Trophoblast cell (in vitro differentiated cells and primary cell): ENCODE measurements around the gene FMOD.
"Not testable (repeated sequence)": the region's sequence is repeated elsewhere in the genome, so short reads cannot be mapped to it uniquely, and the experiment has no call there.

Experiments used
- DNase-seq, 2 donors: peaks; one replicate each; pipeline ENCODE4 v3.0.0-alpha.2; 2016
- H2AFZ ChIP-seq: 2 replicates; pipeline ENCODE4 v1.6.1; 2013; ENCODE audit warnings: low read length, moderate library complexity, mild to moderate bottlenecking; ENCODE audit not compliant: insufficient read depth, poor library complexity
- H2AK5ac ChIP-seq: 2 replicates; pipeline ENCODE4 v1.6.1; 2013; ENCODE audit warnings: mild to moderate bottlenecking, low read length
- H2BK120ac ChIP-seq: 2 replicates; pipeline ENCODE4 v1.6.1; 2013; ENCODE audit warnings: low read length, mild to moderate bottlenecking, moderate library complexity; ENCODE audit not compliant: insufficient read depth, poor library complexity
- H2BK12ac ChIP-seq: 2 replicates; pipeline ENCODE4 v1.6.1; 2013; ENCODE audit warnings: mild to moderate bottlenecking, low read length, moderate library complexity
- H2BK5ac ChIP-seq: 2 replicates; pipeline ENCODE4 v1.6.1; 2013; ENCODE audit warnings: low read length, low read depth, moderate library complexity, mild to moderate bottlenecking; ENCODE audit not compliant: poor library complexity
- H3K14ac ChIP-seq: 2 replicates; pipeline ENCODE4 v1.6.1; 2013; ENCODE audit warnings: mild to moderate bottlenecking, low read length
- H3K18ac ChIP-seq: 2 replicates; pipeline ENCODE4 v1.6.1; 2013; ENCODE audit warnings: mild to moderate bottlenecking, low read length
- H3K23ac ChIP-seq: 2 replicates; pipeline ENCODE4 v1.6.1; 2013; ENCODE audit warnings: low read length
- H3K27ac ChIP-seq: 2 replicates; pipeline ENCODE4 v1.5.1; 2013; ENCODE audit warnings: low read depth, mild to moderate bottlenecking, inconsistent platforms, low read length, moderate library complexity
- H3K27me3 ChIP-seq: 2 replicates; pipeline ENCODE4 v1.6.1; 2013; ENCODE audit warnings: inconsistent platforms, mild to moderate bottlenecking, low read length, moderate library complexity; ENCODE audit not compliant: insufficient read depth
- H3K36me3 ChIP-seq, 2 experiments: 1 replicate in 1 of 2; 2 replicates in 1 of 2; pipeline ENCODE4 v1.6.1; 2013; ENCODE audit warnings: low read length in 2 of 2, mild to moderate bottlenecking in 2 of 2, moderate library complexity in 1 of 2; ENCODE audit not compliant: insufficient read depth in 2 of 2, control insufficient read depth in 1 of 2
- H3K4ac ChIP-seq: 2 replicates; pipeline ENCODE4 v1.6.1; 2013; ENCODE audit warnings: low read depth, mild to moderate bottlenecking, low read length, moderate library complexity
- H3K4me1 ChIP-seq, 2 experiments: 1 replicate in 1 of 2; 2 replicates in 1 of 2; pipeline ENCODE4 v1.6.1; 2013; ENCODE audit warnings: low read length in 2 of 2, mild to moderate bottlenecking in 2 of 2, moderate library complexity in 1 of 2; ENCODE audit not compliant: insufficient read depth in 2 of 2, control insufficient read depth in 1 of 2
- H3K4me2 ChIP-seq: 2 replicates; pipeline ENCODE4 v1.6.1; 2013; ENCODE audit warnings: inconsistent platforms, mild to moderate bottlenecking, low read length, moderate library complexity
- H3K4me3 ChIP-seq: 2 replicates; pipeline ENCODE4 v1.5.1; 2013; ENCODE audit warnings: mild to moderate bottlenecking, low read depth, low read length, inconsistent platforms
- H3K79me1 ChIP-seq: one replicate; pipeline ENCODE4 v1.6.1; 2013; ENCODE audit warnings: low read length
- H3K79me2 ChIP-seq: 2 replicates; pipeline ENCODE4 v1.6.1; 2013; ENCODE audit warnings: low read length, mild to moderate bottlenecking; ENCODE audit not compliant: control insufficient read depth, insufficient read depth, poor library complexity
- H3K9ac ChIP-seq: 2 replicates; pipeline ENCODE4 v1.6.1; 2013; ENCODE audit warnings: mild to moderate bottlenecking, low read length
- H3K9me3 ChIP-seq: 2 replicates; pipeline ENCODE4 v1.6.1; 2013; ENCODE audit warnings: low read depth, mild to moderate bottlenecking, control low read depth, inconsistent platforms, low read length; ENCODE audit not compliant: insufficient read depth
- H4K12ac ChIP-seq: 2 replicates; pipeline ENCODE4 v1.6.1; 2013; ENCODE audit warnings: low read depth, mild to moderate bottlenecking, low read length, moderate library complexity
- H4K8ac ChIP-seq: 2 replicates; pipeline ENCODE4 v1.6.1; 2013; ENCODE audit warnings: low read depth, mild to moderate bottlenecking, low read length, moderate library complexity
- H4K91ac ChIP-seq: one replicate; pipeline ENCODE4 v1.6.1; 2013; ENCODE audit warnings: low read depth, mild to moderate bottlenecking, low read length, moderate library complexity
- WGBS: extraction: QIAGEN DNeasy Blood & Tissue Kit; methylation state at CpG from one replicate; pipeline ENCODE4 v1.1.7; 2013; ENCODE audit warnings: missing lambda C conversion rate; ENCODE audit not compliant: insufficient read length, insufficient coverage; ENCODE audit errors: extremely low coverage; 5-methylcytosine and 5-hydroxymethylcytosine counted together

FMOD gene

GRCh38 chr1:203302456-203302855 lies 48.5 kb downstream of the FMOD start:
- Histone ChIP-seq H3K79me1 (peaks cover 15% of the 10 kb centered on the region), H3K4me3 (no peak overlapping the region), H3K9me3 (no peaks in the 10 kb centered on the region), H2AFZ (no peak overlapping the region), H3K4me2 (no peak overlapping the region), H4K12ac (no peak overlapping the region), H2BK12ac (no peak overlapping the region), H2BK5ac (no peak overlapping the region), H2AK5ac (no peak overlapping the region), H4K8ac (no peak overlapping the region), H3K27ac (no peak overlapping the region), H3K27me3 (no peaks in the 10 kb centered on the region), H3K14ac (no peak overlapping the region), H3K9ac (no peak overlapping the region), H3K36me3 (peaks cover 0 to 5% of the 10 kb centered on the region in 2 experiments), H2BK120ac (no peak overlapping the region), H4K91ac (no peak overlapping the region), H3K4ac (no peak overlapping the region), H3K18ac (no peak overlapping the region), H3K79me2 (peaks cover 10% of the 10 kb centered on the region), H3K23ac (no peak overlapping the region), H3K4me1 (peaks cover 14 to 18% of the 10 kb centered on the region in 2 experiments)
- no CpG with 5 or more reads among the region's 7 CpGs for WGBS
- DNase-seq: no peak

GRCh38 chr1:203301331-203301668 lies 49.6 kb downstream of the FMOD start:
- H3K18ac ChIP-seq: no peak overlapping the region
- H2BK12ac ChIP-seq: no peak overlapping the region
- H3K27ac ChIP-seq: no peak overlapping the region
- H2BK120ac ChIP-seq: no peak overlapping the region
- no peaks in the 10 kb centered on the region for H3K9me3 ChIP-seq
- H3K4ac ChIP-seq: no peak overlapping the region
- H3K4me1 ChIP-seq: peaks cover 8 to 10% of the 10 kb centered on the region in 2 experiments
- H4K8ac ChIP-seq: no peak overlapping the region
- H3K4me2 ChIP-seq: no peak overlapping the region
- no peaks in the 10 kb centered on the region for H3K27me3 ChIP-seq
- H3K36me3 ChIP-seq: no peaks in the 10 kb centered on the region
- H4K12ac ChIP-seq: no peak overlapping the region
- DNase-seq: no peak
- H4K91ac ChIP-seq: no peak overlapping the region
- no peak overlapping the region for H2AK5ac ChIP-seq
- H3K79me2 ChIP-seq: peaks cover 8% of the 10 kb centered on the region
- H3K23ac ChIP-seq: no peak overlapping the region
- H3K14ac ChIP-seq: no peak overlapping the region
- H2BK5ac ChIP-seq: no peak overlapping the region
- H3K4me3 ChIP-seq: no peak overlapping the region
- no peak overlapping the region for H2AFZ ChIP-seq
- peaks cover 15% of the 10 kb centered on the region for H3K79me1 ChIP-seq
- no peak overlapping the region for H3K9ac ChIP-seq

- Histone ChIP-seq H4K91ac (no peak overlapping the region), H2BK120ac (no peak overlapping the region), H3K4me1 (peaks cover 4% of the 10 kb centered on the region in 2 experiments), H3K4me3 (no peak overlapping the region), H3K4me2 (no peak overlapping the region), H4K12ac (no peak overlapping the region), H3K9ac (no peak overlapping the region), H2BK5ac (no peak overlapping the region), H4K8ac (no peak overlapping the region), H2BK12ac (no peak overlapping the region), H3K4ac (no peak overlapping the region), H2AFZ (no peak overlapping the region), H2AK5ac (no peak overlapping the region), H3K23ac (no peak overlapping the region), H3K18ac (no peak overlapping the region), H3K36me3 (no peaks in the 10 kb centered on the region), H3K27ac (no peak overlapping the region), H3K79me2 (peaks cover 5% of the 10 kb centered on the region), H3K9me3 (no peaks in the 10 kb centered on the region), H3K79me1 (peaks cover 9% of the 10 kb centered on the region), H3K14ac (no peak overlapping the region), H3K27me3 (no peaks in the 10 kb centered on the region)
- no CpG with 5 or more reads among the region's 11 CpGs for WGBS
- DNase-seq: no peak
Observed at GRCh38 chr1:203300441-203301330, 50.2 kb downstream of the FMOD start.

GRCh38 chr1:203299719-203300429 lies 51.0 kb downstream of the FMOD start:
- not testable (repeated sequence) for H3K36me3 ChIP-seq, H2BK12ac ChIP-seq, H3K23ac ChIP-seq, H2BK5ac ChIP-seq, H3K9me3 ChIP-seq, H3K79me1 ChIP-seq, H3K27me3 ChIP-seq, H4K12ac ChIP-seq, H3K4me1 ChIP-seq, H4K8ac ChIP-seq, H2BK120ac ChIP-seq, H2AK5ac ChIP-seq, H3K4me2 ChIP-seq, H3K18ac ChIP-seq, H3K9ac ChIP-seq, H3K79me2 ChIP-seq, H3K14ac ChIP-seq, H4K91ac ChIP-seq, H3K4me3 ChIP-seq, H3K4ac ChIP-seq, H2AFZ ChIP-seq, DNase-seq, H3K27ac ChIP-seq
- WGBS: no CpG with 5 or more reads among the region's 8 CpGs
